GM23338 (cell line): ENCODE data around the gene TMC2. TPM values are rescaled to one million over a fixed set of nuclear protein-coding genes. Genes with fewer than 3 reads are reported as not detected.

Source experiments
- ATAC-seq: fragments of 200-7000 bp; cut with Tn5 transposase; 3 replicates; pipeline ENCODE4 v1.9.1; 2020
- DNase-seq: peaks from one replicate; pipeline ENCODE4 v3.0.0-alpha.2; 2015; ENCODE audit warnings: low spot score
- H2AFZ ChIP-seq: fragments of 200-600 bp; sonication (generic); 2 replicates; pipeline ENCODE4 v1.8.0; 2016; ENCODE audit warnings: antibody characterized with exemption, mild to moderate bottlenecking, moderate library complexity
- H3F3A ChIP-seq: fragments of 200-600 bp; sonication (generic); replicated peaks from 2 replicates; pipeline ENCODE4 v1.8.0; 2017; ENCODE audit warnings: antibody characterized with exemption, mixed run types, low read depth
- H3K27ac ChIP-seq: fragments of 200-600 bp; sonication (generic); 2 replicates; pipeline ENCODE4 v1.6.1; 2016; ENCODE audit warnings: low read depth
- H3K27me3 ChIP-seq: fragments of 200-600 bp; sonication (generic); 2 replicates; pipeline ENCODE4 v1.8.0; 2016; ENCODE audit warnings: mild to moderate bottlenecking, mixed run types, moderate library complexity; ENCODE audit not compliant: insufficient read depth
- H3K36me3 ChIP-seq: fragments of 200-600 bp; sonication (generic); 2 replicates; pipeline ENCODE4 v1.8.0; 2016; ENCODE audit warnings: mild to moderate bottlenecking; ENCODE audit not compliant: insufficient read depth
- H3K4me1 ChIP-seq: fragments of 200-600 bp; sonication (generic); 2 replicates; pipeline ENCODE4 v1.8.0; 2016; ENCODE audit warnings: mild to moderate bottlenecking, moderate library complexity; ENCODE audit not compliant: insufficient read depth
- H3K4me2 ChIP-seq: fragments of 200-600 bp; sonication (generic); 2 replicates; pipeline ENCODE4 v1.7.1; 2017; ENCODE audit warnings: mixed run types
- H3K4me3 ChIP-seq: fragments of 200-600 bp; sonication (generic); 2 replicates; pipeline ENCODE4 v1.6.1; 2016; ENCODE audit warnings: mixed run types
- H3K79me2 ChIP-seq: fragments of 200-600 bp; sonication (generic); replicated peaks from 2 replicates; pipeline ENCODE4 v1.8.0; 2017; ENCODE audit warnings: mild to moderate bottlenecking; ENCODE audit not compliant: insufficient read depth
- H3K9me2 ChIP-seq: fragments of 200-600 bp; sonication (generic); 2 replicates; pipeline ENCODE4 v1.8.0; 2017; ENCODE audit not compliant: insufficient read depth
- H4K20me1 ChIP-seq: fragments of 200-600 bp; sonication (generic); replicated peaks from 2 replicates; pipeline ENCODE4 v1.8.0; 2017; ENCODE audit warnings: mild to moderate bottlenecking; ENCODE audit not compliant: insufficient read depth
- H3K27ac Mint-ChIP-seq: 2 replicates; pipeline ENCODE4 v1.8.0; 2020; ENCODE audit warnings: inconsistent platforms, mild to moderate bottlenecking, moderate library complexity, mixed read lengths
- H3K27me3 Mint-ChIP-seq: 3 replicates; pipeline ENCODE4 v1.8.0; 2022; ENCODE audit warnings: low read depth, mild to moderate bottlenecking, moderate library complexity, mixed read lengths, inconsistent platforms; ENCODE audit not compliant: insufficient read depth, poor library complexity
- H3K36me3 Mint-ChIP-seq: 3 replicates; pipeline ENCODE4 v1.8.0; 2021; ENCODE audit warnings: low read depth, mild to moderate bottlenecking, inconsistent platforms, moderate library complexity, mixed read lengths
- H3K4me1 Mint-ChIP-seq: 3 replicates; pipeline ENCODE4 v1.8.0; 2020; ENCODE audit warnings: mild to moderate bottlenecking, inconsistent platforms, mixed read lengths
- H3K4me3 Mint-ChIP-seq: 3 replicates; pipeline ENCODE4 v1.8.0; 2021; ENCODE audit warnings: moderate library complexity, mild to moderate bottlenecking, inconsistent platforms, mixed read lengths
- H3K9me3 Mint-ChIP-seq: 3 replicates; pipeline ENCODE4 v1.8.0; 2020; ENCODE audit warnings: moderate library complexity, mild to moderate bottlenecking, inconsistent platforms, mixed read lengths
- CREB1 ChIP-seq: fragments of 250-450 bp; sonication (Bioruptor Pico); IDR thresholded peaks from 2 replicates; pipeline ENCODE4 v1.5.0; 2020; ENCODE audit warnings: low read depth, mild to moderate bottlenecking, moderate library complexity
- CTCF ChIP-seq, 2 experiments: fragments of 200-600 bp in 1 of 2; sonication (generic) in 1 of 2; conservative IDR thresholded peaks; 2 replicates each; pipeline versions ENCODE4 v1.5.1 to v1.6.1; 2016 to 2017; ENCODE audit warnings: antibody characterized with exemption in 2 of 2, low read depth in 2 of 2, mild to moderate bottlenecking in 2 of 2, moderate library complexity in 1 of 2
- EZH2 ChIP-seq: fragments of 200-600 bp; sonication (generic); IDR thresholded peaks from one replicate; pipeline ENCODE4 v1.8.0; 2017; ENCODE audit warnings: antibody characterized with exemption, mild to moderate bottlenecking, low read depth; ENCODE audit not compliant: unreplicated experiment
- EZH2phosphoT487 ChIP-seq: fragments of 200-600 bp; sonication (generic); IDR thresholded peaks from one replicate; pipeline ENCODE4 v1.8.1; 2018; ENCODE audit warnings: antibody characterized with exemption; ENCODE audit not compliant: unreplicated experiment
- JUNB ChIP-seq: IDR thresholded peaks from one replicate; pipeline ENCODE4 v1.6.1; 2016; ENCODE audit warnings: antibody characterized with exemption; ENCODE audit not compliant: unreplicated experiment
- STAT1 ChIP-seq: IDR thresholded peaks from one replicate; pipeline ENCODE4 v1.6.1; 2016; ENCODE audit warnings: antibody characterized with exemption; ENCODE audit not compliant: unreplicated experiment
- ZNF114 ChIP-seq: fragments of 250-450 bp; sonication (Bioruptor Pico); IDR thresholded peaks from 2 replicates; pipeline ENCODE4 v1.5.0; 2020; ENCODE audit warnings: mild to moderate bottlenecking, moderate library complexity
- ZNF331 ChIP-seq: fragments of 250-450 bp; sonication (Bioruptor Pico); IDR thresholded peaks from 2 replicates; pipeline ENCODE4 v1.5.0; 2020; ENCODE audit warnings: low read depth, mild to moderate bottlenecking, moderate library complexity
- ZNF462 ChIP-seq: fragments of 250-450 bp; sonication (Bioruptor Pico); IDR thresholded peaks from 2 replicates; pipeline ENCODE4 v1.5.0; 2020; ENCODE audit warnings: mild to moderate bottlenecking, moderate library complexity
- polyA plus RNA-seq: library from polyadenylated mRNA; unstranded; fragments of >200 nt; fragmentation: Nextera tagmentation; extraction: Ambion mirVana; gene quantifications from 2 replicates; pipeline ENCODE4 v1.2.1, GENCODE V29; 2016
- total RNA-seq: library from RNA; depleted of rRNA; stranded (reverse); fragments of >200 nt; shearing (Covaris generic); gene quantifications from 2 replicates; pipeline ENCODE4 v1.2.3, GENCODE V29; 2014

The TMC2 gene
- total and polyA plus RNA-seq, 2 experiments from 2014 or later: not detected

GRCh38 chr20:2603816-2604505 lies 67.6 kb downstream of the TMC2 start:
- Histone ChIP-seq H3K4me2 (no peak overlapping the region), H3K4me3 (no peak overlapping the region), H4K20me1 (no peaks in the 10 kb centered on the region), H3K27ac (no peak overlapping the region), H3K79me2 (no peaks in the 10 kb centered on the region), H3K27me3 (no peaks in the 10 kb centered on the region), H3K9me2 (no peaks in the 10 kb centered on the region), H3F3A (no peaks in the 10 kb centered on the region), H2AFZ (no peak overlapping the region), H3K4me1 (no peaks in the 10 kb centered on the region), H3K36me3 (no peaks in the 10 kb centered on the region)
- Mint-ChIP-seq H3K4me1 (peaks cover 5% of the 10 kb centered on the region; the same call in 2 of the 3 replicates), H3K27ac (no peak overlapping the region), H3K4me3 (no peak overlapping the region), H3K9me3 (peaks cover 28% of the 10 kb centered on the region), H3K27me3 (no peaks in the 10 kb centered on the region), H3K36me3 (peaks cover 5% of the 10 kb centered on the region; the same call in 2 of the 3 replicates)
- no peak for TF ChIP-seq EZH2phosphoT487
- TF ChIP-seq EZH2: no peak
- TF ChIP-seq JUNB: no peak
- TF ChIP-seq STAT1: no peak
- no peak for TF ChIP-seq CREB1 (CRISPR knock-in tag)
- no peak for TF ChIP-seq ZNF114 (CRISPR knock-in tag)
- TF ChIP-seq CTCF (conservative IDR thresholded peaks at IDR 0.05; ENCODE audit: low read depth in 2 of 2): no peak
- TF ChIP-seq ZNF331 (CRISPR knock-in tag): no peak
- TF ChIP-seq ZNF462 (CRISPR knock-in tag): no peak
- DNase-seq (no peak), ATAC-seq (peak; percentile 48)
